Anterior cingulate cortex (tissue), 58 donors: ENCODE data around the gene LCOR.
A peak's percentile ranks its signal among the peaks of the same experiment; 100 is the strongest.
"Not testable (repeated sequence)": the region's sequence is repeated elsewhere in the genome, so short reads cannot be mapped to it uniquely, and the experiment has no call there.

Experiments
- DNase-seq, 58 donors: peaks; one replicate each; lab custom pipeline; 2025; lab: John Stamatoyannopoulos, UW

Gene LCOR

GRCh38 chr10:97024168-97025073, 192.3 kb downstream of the LCOR start:
- DNase-seq, result no peak

GRCh38 chr10:97025613-97026242, 193.6 kb downstream of the LCOR start:
- DNase-seq, result peak in 38 of 58 donors; percentile 8 to 76 (median 34)

GRCh38 chr10:97028126-97028831, 196.2 kb downstream of the LCOR start:
- no peak for DNase-seq

- no peak for DNase-seq
Measured at GRCh38 chr10:97028832-97029178, 196.7 kb downstream of the LCOR start.

GRCh38 chr10:97029271-97029670, 197.2 kb downstream of the LCOR start:
- no peak for DNase-seq

GRCh38 chr10:97030894-97031293, 198.8 kb downstream of the LCOR start:
- DNase-seq, result no peak

- DNase-seq, result no peak
Measured at GRCh38 chr10:97031459-97031858, 199.4 kb downstream of the LCOR start.

- peak in 2 of 58 donors; percentile 25 to 28 for DNase-seq
Measured at GRCh38 chr10:97032624-97033023, 200.5 kb downstream of the LCOR start.

GRCh38 chr10:97033841-97034240, 201.7 kb downstream of the LCOR start:
- not testable (repeated sequence) for DNase-seq

GRCh38 chr10:97034301-97034700, 202.2 kb downstream of the LCOR start:
- no peak for DNase-seq

- DNase-seq, result no peak
Measured at GRCh38 chr10:97034958-97035769, 203.1 kb downstream of the LCOR start.

- DNase-seq, result peak in 55 of 58 donors; percentile 20 to 85 (median 63)
Measured at GRCh38 chr10:97037365-97038361, 205.6 kb downstream of the LCOR start.

GRCh38 chr10:97038688-97039087, 206.6 kb downstream of the LCOR start:
- DNase-seq, result no peak

- no peak for DNase-seq
Measured at GRCh38 chr10:97039538-97040247, 207.6 kb downstream of the LCOR start.

- no peak for DNase-seq
Measured at GRCh38 chr10:97040248-97040584, 208.1 kb downstream of the LCOR start.

GRCh38 chr10:97040706-97041105, 208.6 kb downstream of the LCOR start:
- no peak for DNase-seq

- DNase-seq, result no peak
Measured at GRCh38 chr10:97042081-97042480, 210.0 kb downstream of the LCOR start.

GRCh38 chr10:97042716-97043562, 210.8 kb downstream of the LCOR start:
- DNase-seq, result no peak
